ENCODE data around the gene INHBC. TPM values are rescaled to one million over a fixed set of nuclear protein-coding genes. Genes with fewer than 3 reads are reported as not detected.
"Not testable (repeated sequence)": the region's sequence is repeated elsewhere in the genome, so short reads cannot be mapped to it uniquely, and the experiment has no call there.

Gene INHBC
- total and polyA plus RNA-seq, 2 donors (not counting 1 experiment from before 2014, with no cell fraction given): 0.17 to 0.31 TPM

DNA sequence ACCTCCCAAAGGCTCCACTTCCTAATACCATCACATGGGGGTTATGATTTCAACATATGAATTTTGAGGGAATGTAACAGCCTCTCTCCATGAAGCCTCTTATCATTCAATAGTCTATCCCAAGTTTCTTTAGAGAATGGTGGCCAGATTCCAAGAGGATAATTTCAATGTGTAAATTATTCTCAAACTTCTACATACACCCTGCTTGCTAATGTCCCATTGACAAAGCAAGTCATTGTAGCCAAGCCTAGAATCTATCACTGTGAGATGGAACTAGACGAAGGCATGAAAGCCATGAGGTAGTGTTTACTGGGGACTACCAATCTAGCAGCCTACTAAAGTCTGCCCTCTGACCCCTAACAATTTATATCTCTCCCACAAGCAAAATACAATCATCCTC, 3.8 kb downstream of the INHBC start:
- CTCF ChIA-PET: no interaction called here
- Histone ChIP-seq H3K4me3 (ENCODE audit: control extremely low read depth in 1 of 5, extremely low read depth in 1 of 5, insufficient read depth in 1 of 5, low read depth in 2 of 5, low read length in 4 of 5) (no peak overlapping the region), H3K9me3 (ENCODE audit: control extremely low read depth in 1 of 3, control insufficient read depth in 2 of 3, insufficient read depth in 1 of 3, low read length in 2 of 3) (peaks cover 1 to 11% (median 7%) of the 10 kb centered on the region in 3 donors), H3K36me3 (replicated peaks in 1 of 2; ENCODE audit: control extremely low read depth in 1 of 2, control insufficient read depth in 1 of 2, extremely low read depth in 1 of 2, insufficient read depth in 2 of 2, low read length in 1 of 2) (no peaks in the 10 kb centered on the region), H4K20me1 (ENCODE audit: control insufficient read depth, insufficient read depth, low read length, poor library complexity, severe bottlenecking) (no peaks in the 10 kb centered on the region), H3K79me2 (ENCODE audit: control insufficient read depth, insufficient read depth, low read length) (no peaks in the 10 kb centered on the region), H3K27me3 (replicated peaks in 1 of 4; ENCODE audit: control extremely low read depth in 1 of 4, control insufficient read depth in 3 of 4, insufficient read depth in 4 of 4, low read length in 3 of 4) (no peaks in the 10 kb centered on the region), H3K27ac (ENCODE audit: low read length in 2 of 2) (no peak overlapping the region), H3K4me1 (ENCODE audit: control insufficient read depth in 2 of 2, insufficient read depth in 2 of 2, low read length in 2 of 2) (no peaks in the 10 kb centered on the region), H2AFZ (ENCODE audit: insufficient read depth, low read depth, low read length, poor library complexity, severe bottlenecking) (no peak overlapping the region), H3K9ac (ENCODE audit: low read length) (no peak overlapping the region), H3K4me2 (replicated peaks; ENCODE audit: low read depth, low read length, poor library complexity, severe bottlenecking) (no peak overlapping the region)
- Mint-ChIP-seq H3K4me1 (no peaks in the 10 kb centered on the region), H3K27me3 (peaks cover 9% of the 10 kb centered on the region), H3K27ac (no peak overlapping the region), H3K9me3 (ENCODE audit: insufficient read depth) (peaks cover 2% of the 10 kb centered on the region), H3K4me3 (no peak overlapping the region)
- DNase-seq (no peak), ATAC-seq (ENCODE audit: low read depth) (no peak)
- TF ChIP-seq EZH2 (IDR thresholded peaks at IDR 0.05; ENCODE audit: borderline replicate concordance, insufficient read depth, low read depth, low read length, poor library complexity, severe bottlenecking): no peak
- TF ChIP-seq, protein P1, sequence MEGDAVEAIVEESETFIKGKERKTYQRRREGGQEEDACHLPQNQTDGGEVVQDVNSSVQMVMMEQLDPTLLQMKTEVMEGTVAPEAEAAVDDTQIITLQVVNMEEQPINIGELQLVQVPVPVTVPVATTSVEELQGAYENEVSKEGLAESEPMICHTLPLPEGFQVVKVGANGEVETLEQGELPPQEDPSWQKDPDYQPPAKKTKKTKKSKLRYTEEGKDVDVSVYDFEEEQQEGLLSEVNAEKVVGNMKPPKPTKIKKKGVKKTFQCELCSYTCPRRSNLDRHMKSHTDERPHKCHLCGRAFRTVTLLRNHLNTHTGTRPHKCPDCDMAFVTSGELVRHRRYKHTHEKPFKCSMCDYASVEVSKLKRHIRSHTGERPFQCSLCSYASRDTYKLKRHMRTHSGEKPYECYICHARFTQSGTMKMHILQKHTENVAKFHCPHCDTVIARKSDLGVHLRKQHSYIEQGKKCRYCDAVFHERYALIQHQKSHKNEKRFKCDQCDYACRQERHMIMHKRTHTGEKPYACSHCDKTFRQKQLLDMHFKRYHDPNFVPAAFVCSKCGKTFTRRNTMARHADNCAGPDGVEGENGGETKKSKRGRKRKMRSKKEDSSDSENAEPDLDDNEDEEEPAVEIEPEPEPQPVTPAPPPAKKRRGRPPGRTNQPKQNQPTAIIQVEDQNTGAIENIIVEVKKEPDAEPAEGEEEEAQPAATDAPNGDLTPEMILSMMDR (IDR thresholded peaks at IDR 0.05): no peak
- POLR2A ChIA-PET: no interaction called here
- no CpG with 5 or more reads among the region's 1 CpG for WGBS (ENCODE audit: insufficient coverage)
- intact Hi-C loops (cut with micrococcal nuclease): no loop called here

DNA sequence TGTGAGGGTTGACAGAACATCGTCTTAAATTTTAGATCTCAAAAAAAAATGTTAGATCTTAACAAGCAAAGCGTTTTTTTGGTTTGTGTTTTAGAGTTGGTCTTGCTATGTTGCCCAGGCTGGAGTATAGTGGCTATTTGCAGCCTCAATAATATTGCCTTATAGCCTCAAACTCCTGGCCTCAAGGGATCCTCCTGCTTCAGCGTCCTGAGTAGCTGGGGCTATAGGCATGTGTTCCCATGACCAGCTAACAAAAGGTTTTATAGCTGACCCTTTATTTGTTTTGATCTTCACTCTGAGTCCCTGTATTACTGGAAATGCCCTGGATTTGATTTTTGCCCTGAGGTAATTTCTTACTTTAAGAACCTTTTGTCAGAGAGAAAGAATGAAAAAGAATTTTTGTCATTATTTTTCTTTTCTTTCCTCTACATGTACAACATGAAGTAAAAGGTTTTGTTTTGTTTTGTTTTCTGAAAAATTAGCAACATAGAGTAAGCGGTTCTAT, 5.2 kb downstream of the INHBC start:
- Mint-ChIP-seq H3K4me3 (no peak overlapping the region), H3K27ac (no peak overlapping the region), H3K4me1 (no peaks in the 10 kb centered on the region), H3K27me3 (peaks cover 9% of the 10 kb centered on the region), H3K9me3 (ENCODE audit: insufficient read depth) (peaks cover 2% of the 10 kb centered on the region)
- ATAC-seq (ENCODE audit: low read depth) (no peak), DNase-seq (no peak)
- H3K4me1 ChIP-seq (ENCODE audit: control insufficient read depth in 2 of 2, insufficient read depth in 2 of 2, low read length in 2 of 2): no peaks in the 10 kb centered on the region
- H3K4me3 ChIP-seq (ENCODE audit: control extremely low read depth in 1 of 5, extremely low read depth in 1 of 5, insufficient read depth in 1 of 5, low read depth in 2 of 5, low read length in 4 of 5): no peak overlapping the region
- H3K4me2 ChIP-seq (replicated peaks; ENCODE audit: low read depth, low read length, poor library complexity, severe bottlenecking): no peak overlapping the region
- ChIA-PET POLR2A (no interaction called here), CTCF (no interaction called here)
- H2AFZ ChIP-seq (ENCODE audit: insufficient read depth, low read depth, low read length, poor library complexity, severe bottlenecking): no peak overlapping the region
- WGBS (ENCODE audit: insufficient coverage): no CpG with 5 or more reads among the region's 4 CpGs
- intact Hi-C loops (cut with micrococcal nuclease): no loop called here
- no peak overlapping the region for H3K9ac ChIP-seq (ENCODE audit: low read length)
- no peaks in the 10 kb centered on the region for H3K27me3 ChIP-seq (replicated peaks in 1 of 4; ENCODE audit: control extremely low read depth in 1 of 4, control insufficient read depth in 3 of 4, insufficient read depth in 4 of 4, low read length in 3 of 4)
- no peaks in the 10 kb centered on the region for H4K20me1 ChIP-seq (ENCODE audit: control insufficient read depth, insufficient read depth, low read length, poor library complexity, severe bottlenecking)
- H3K36me3 ChIP-seq (replicated peaks in 1 of 2; ENCODE audit: control extremely low read depth in 1 of 2, control insufficient read depth in 1 of 2, extremely low read depth in 1 of 2, insufficient read depth in 2 of 2, low read length in 1 of 2): no peaks in the 10 kb centered on the region
- H3K9me3 ChIP-seq (ENCODE audit: control extremely low read depth in 1 of 3, control insufficient read depth in 2 of 3, insufficient read depth in 1 of 3, low read length in 2 of 3): peaks cover 1 to 11% (median 7%) of the 10 kb centered on the region in 3 donors
- no peak overlapping the region for H3K27ac ChIP-seq (ENCODE audit: low read length in 2 of 2)
- H3K79me2 ChIP-seq (ENCODE audit: control insufficient read depth, insufficient read depth, low read length): no peaks in the 10 kb centered on the region
- TF ChIP-seq, protein P1 (IDR thresholded peaks at IDR 0.05): no peak
- TF ChIP-seq EZH2 (IDR thresholded peaks at IDR 0.05; ENCODE audit: borderline replicate concordance, insufficient read depth, low read depth, low read length, poor library complexity, severe bottlenecking): no peak

DNA sequence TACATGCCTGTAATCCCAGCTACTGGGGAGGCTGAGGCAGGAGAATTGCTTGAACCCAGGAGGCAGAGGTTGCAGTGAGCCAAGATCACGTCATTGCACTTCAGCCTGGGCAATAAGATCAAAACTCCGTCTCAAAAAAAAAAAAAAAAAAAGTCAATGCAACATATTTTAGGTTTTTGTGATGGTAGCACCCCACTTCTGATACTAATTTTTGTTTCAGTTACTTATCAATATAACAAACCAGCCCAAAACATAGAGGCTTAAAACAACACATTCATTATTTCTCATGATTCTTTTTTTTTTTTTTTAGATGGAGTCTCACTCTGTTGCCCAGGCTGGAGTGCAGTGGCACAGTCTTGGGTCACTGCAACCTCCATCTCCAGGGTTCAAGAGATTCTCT, 6.8 kb downstream of the INHBC start:
- intact Hi-C loops (cut with micrococcal nuclease); DNase-seq; H3K4me1 Mint-ChIP-seq; ATAC-seq (ENCODE audit: low read depth); H3K4me2 ChIP-seq (replicated peaks; ENCODE audit: low read depth, low read length, poor library complexity, severe bottlenecking); H3K27ac Mint-ChIP-seq; H3K9ac ChIP-seq (ENCODE audit: low read length); H3K27ac ChIP-seq (ENCODE audit: low read length in 2 of 2); H4K20me1 ChIP-seq (ENCODE audit: control insufficient read depth, insufficient read depth, low read length, poor library complexity, severe bottlenecking); H3K4me1 ChIP-seq (ENCODE audit: control insufficient read depth in 2 of 2, insufficient read depth in 2 of 2, low read length in 2 of 2); H3K27me3 ChIP-seq (replicated peaks in 1 of 4; ENCODE audit: control extremely low read depth in 1 of 4, control insufficient read depth in 3 of 4, insufficient read depth in 4 of 4, low read length in 3 of 4); H3K36me3 ChIP-seq (replicated peaks in 1 of 2; ENCODE audit: control extremely low read depth in 1 of 2, control insufficient read depth in 1 of 2, extremely low read depth in 1 of 2, insufficient read depth in 2 of 2, low read length in 1 of 2); H3K79me2 ChIP-seq (ENCODE audit: control insufficient read depth, insufficient read depth, low read length); H3K27me3 Mint-ChIP-seq; H3K4me3 ChIP-seq (ENCODE audit: control extremely low read depth in 1 of 5, extremely low read depth in 1 of 5, insufficient read depth in 1 of 5, low read depth in 2 of 5, low read length in 4 of 5); H3K9me3 Mint-ChIP-seq (ENCODE audit: insufficient read depth); POLR2A ChIA-PET; H2AFZ ChIP-seq (ENCODE audit: insufficient read depth, low read depth, low read length, poor library complexity, severe bottlenecking); H3K4me3 Mint-ChIP-seq: not testable (repeated sequence)
- CTCF ChIA-PET: interaction anchor here (1.4 to 1.7 kb wide), 2 partner anchors 11 to 14 kb away, joined by 6 to 7 read pairs; partner anchors contain the start of gene INHBE
- WGBS (ENCODE audit: insufficient coverage): 80% methylated on average over 1 of the region's 2 CpGs
- H3K9me3 ChIP-seq (ENCODE audit: control extremely low read depth in 1 of 3, control insufficient read depth in 2 of 3, insufficient read depth in 1 of 3, low read length in 2 of 3): peaks cover 1 to 11% (median 7%) of the 10 kb centered on the region in 3 donors

Data from B cell (primary cell).